Dermis microvascular lymphatic vessel endothelial cell (primary cell): ENCODE measurements around the gene MRPL18. TPM values are rescaled to one million over a fixed set of nuclear protein-coding genes. Genes with fewer than 3 reads are reported as not detected.
"Not testable (repeated sequence)": the region's sequence is repeated elsewhere in the genome, so short reads cannot be mapped to it uniquely, and the experiment has no call there.

Source experiments
- DNase-seq, 2 donors: peaks; one replicate each; pipeline versions ENCODE4 v3.0.0 to v3.0.0-alpha.2; 2010; ENCODE audit warnings: low read depth in 2 of 2
- total RNA-seq: library from RNA; depleted of rRNA; stranded (reverse); fragments of >200 nt; gene quantifications from 2 replicates; pipeline ENCODE4 v1.2.1, GENCODE V29; 2014

Gene MRPL18
- total RNA-seq, 1 donor from 2014 or later = 63.0 TPM

GRCh38 chr6:159816775-159817174 lies 26.5 kb downstream of the MRPL18 start:
- not testable (repeated sequence) for DNase-seq

GRCh38 chr6:159817951-159818739 lies 27.9 kb downstream of the MRPL18 start:
- DNase-seq = no peak

- no peak for DNase-seq
Measured at GRCh38 chr6:159819098-159819497, 28.8 kb downstream of the MRPL18 start.

- no peak for DNase-seq
Measured at GRCh38 chr6:159819932-159820640, 29.8 kb downstream of the MRPL18 start.

GRCh38 chr6:159821122-159821521 lies 30.9 kb downstream of the MRPL18 start:
- no peak for DNase-seq

GRCh38 chr6:159821726-159822125 lies 31.5 kb downstream of the MRPL18 start:
- no peak for DNase-seq

GRCh38 chr6:159823953-159824352 lies 33.7 kb downstream of the MRPL18 start:
- DNase-seq = no peak

- DNase-seq = not testable (repeated sequence)
Measured at GRCh38 chr6:159824690-159825089, 34.4 kb downstream of the MRPL18 start.

GRCh38 chr6:159826004-159826403 lies 35.7 kb downstream of the MRPL18 start:
- no peak for DNase-seq

GRCh38 chr6:159826968-159827647 lies 36.8 kb downstream of the MRPL18 start:
- DNase-seq = no peak

GRCh38 chr6:159828074-159828473 lies 37.8 kb downstream of the MRPL18 start:
- no peak for DNase-seq

- no peak for DNase-seq
Measured at GRCh38 chr6:159829526-159829925, 39.3 kb downstream of the MRPL18 start.

- DNase-seq = no peak
Measured at GRCh38 chr6:159830501-159831372, 40.5 kb downstream of the MRPL18 start.

GRCh38 chr6:159831373-159831679 lies 41.1 kb downstream of the MRPL18 start:
- DNase-seq = no peak

- no peak for DNase-seq
Measured at GRCh38 chr6:159832946-159833345, 42.7 kb downstream of the MRPL18 start.

- no peak for DNase-seq
Measured at GRCh38 chr6:159833556-159833955, 43.3 kb downstream of the MRPL18 start.

GRCh38 chr6:159833997-159834603 lies 43.8 kb downstream of the MRPL18 start:
- DNase-seq = no peak

- DNase-seq = no peak
Measured at GRCh38 chr6:159836718-159837490, 46.6 kb downstream of the MRPL18 start.

GRCh38 chr6:159837511-159837910 lies 47.2 kb downstream of the MRPL18 start:
- DNase-seq = no peak

GRCh38 chr6:159838020-159838744 lies 47.9 kb downstream of the MRPL18 start:
- no peak for DNase-seq
